Measurements from ENCODE around the gene MATN1.

The MATN1 gene

GRCh38 chr1:30706528-30706927, 16.9 kb downstream of the MATN1 start:
- no peak overlapping the region for H3K4me2 ChIP-seq
- H3K27me3 ChIP-seq (ENCODE audit: insufficient read depth, low read depth) = peaks cover 50% of the 10 kb centered on the region; the same call in 1 of the 2 replicates
- no peak for TF ChIP-seq CTCF (conservative IDR thresholded peaks at IDR 0.05; ENCODE audit: low read depth, low read length)
- no peaks in the 10 kb centered on the region for H3K36me3 ChIP-seq (ENCODE audit: insufficient read depth)
- no peaks in the 10 kb centered on the region for H3K79me2 ChIP-seq (ENCODE audit: insufficient read depth, low read depth)
- no peak overlapping the region for H3K9ac ChIP-seq
- no peak overlapping the region for H2AFZ ChIP-seq (ENCODE audit: low read depth)
- no peaks in the 10 kb centered on the region for H3K4me1 ChIP-seq (ENCODE audit: low read depth, poor library complexity, severe bottlenecking)
- H4K20me1 ChIP-seq (ENCODE audit: insufficient read depth) = no peaks in the 10 kb centered on the region
- no peak overlapping the region for H3K4me3 ChIP-seq (IDR thresholded peaks at IDR 0.05; ENCODE audit: insufficient read depth, low read depth, low read length)
- H3K27ac ChIP-seq = no peak overlapping the region

DNA sequence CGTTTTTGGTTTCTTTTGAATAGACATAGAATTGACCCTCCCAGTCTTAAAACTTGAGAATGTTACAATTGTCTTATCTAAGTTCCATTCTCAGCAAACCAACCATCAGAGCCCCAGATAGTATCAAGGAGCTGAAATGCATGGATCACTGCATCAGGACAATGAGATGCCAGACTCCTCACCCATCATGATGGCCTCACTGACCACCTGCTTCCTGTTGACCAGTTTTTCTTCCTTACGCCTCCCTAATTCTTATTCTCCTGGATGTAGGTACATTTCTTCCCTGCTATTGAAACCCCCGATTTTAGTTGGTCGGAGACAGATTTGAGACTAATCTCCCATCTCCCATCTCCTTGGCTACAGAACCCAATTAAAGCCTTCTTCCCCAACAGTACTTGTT, 17.7 kb downstream of the MATN1 start:
- TF ChIP-seq CTCF (conservative IDR thresholded peaks at IDR 0.05; ENCODE audit: low read depth, low read length) = no peak
- Histone ChIP-seq H3K4me2 (no peak overlapping the region), H3K27ac (no peak overlapping the region), H3K4me1 (ENCODE audit: low read depth, poor library complexity, severe bottlenecking) (no peaks in the 10 kb centered on the region), H3K27me3 (ENCODE audit: insufficient read depth, low read depth) (peaks cover 42% of the 10 kb centered on the region; the same call in 1 of the 2 replicates), H2AFZ (ENCODE audit: low read depth) (no peak overlapping the region), H3K79me2 (ENCODE audit: insufficient read depth, low read depth) (no peaks in the 10 kb centered on the region), H3K9ac (no peak overlapping the region), H4K20me1 (ENCODE audit: insufficient read depth) (no peaks in the 10 kb centered on the region), H3K4me3 (IDR thresholded peaks at IDR 0.05; ENCODE audit: insufficient read depth, low read depth, low read length) (no peak overlapping the region), H3K36me3 (ENCODE audit: insufficient read depth) (no peaks in the 10 kb centered on the region)

DNA sequence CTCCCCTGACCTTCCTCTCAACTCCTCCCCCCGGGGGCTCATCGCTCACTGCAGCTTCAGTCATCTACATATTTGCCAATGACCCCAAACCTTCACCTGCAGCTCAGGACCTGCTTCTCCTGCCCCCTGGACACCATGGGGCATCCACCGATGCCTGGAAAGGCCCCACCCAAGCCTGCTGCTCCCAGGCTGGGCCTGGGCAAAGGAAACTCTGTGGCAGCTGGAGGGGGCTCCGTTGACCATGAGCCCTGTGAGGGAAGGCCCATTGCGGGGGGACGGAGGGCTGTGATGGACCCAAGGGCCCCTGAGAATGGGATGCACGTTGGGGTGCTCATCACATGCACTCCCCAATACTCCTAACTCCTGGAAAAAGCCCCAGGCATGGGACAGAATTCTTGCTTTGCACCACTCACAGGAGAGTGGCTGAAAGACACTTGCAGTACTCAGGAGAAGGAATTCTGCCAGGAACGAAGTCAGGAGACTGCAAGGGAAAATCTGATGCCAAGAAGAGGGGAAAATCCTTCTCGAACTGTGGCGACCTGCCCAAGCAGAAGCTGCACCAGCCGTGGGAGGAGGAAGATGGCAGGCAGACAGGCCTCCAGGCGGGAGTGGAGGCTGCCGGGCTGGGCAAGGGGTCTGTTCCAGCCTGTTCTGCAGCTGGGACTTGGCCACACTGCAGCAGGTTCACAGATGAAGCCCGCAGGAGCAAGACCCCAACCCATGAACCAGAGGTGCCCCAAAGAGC, 18.4 kb downstream of the MATN1 start:
- Histone ChIP-seq H3K27me3 (ENCODE audit: insufficient read depth, low read depth) (peaks cover 36% of the 10 kb centered on the region; the same call in 1 of the 2 replicates), H3K27ac (no peak overlapping the region), H3K9ac (no peak overlapping the region), H2AFZ (ENCODE audit: low read depth) (no peak overlapping the region), H3K79me2 (ENCODE audit: insufficient read depth, low read depth) (no peaks in the 10 kb centered on the region), H3K4me3 (IDR thresholded peaks at IDR 0.05; ENCODE audit: insufficient read depth, low read depth, low read length) (no peak overlapping the region), H3K4me1 (ENCODE audit: low read depth, poor library complexity, severe bottlenecking) (no peaks in the 10 kb centered on the region), H4K20me1 (ENCODE audit: insufficient read depth) (no peaks in the 10 kb centered on the region), H3K36me3 (ENCODE audit: insufficient read depth) (no peaks in the 10 kb centered on the region), H3K4me2 (no peak overlapping the region)
- no peak for TF ChIP-seq CTCF (conservative IDR thresholded peaks at IDR 0.05; ENCODE audit: low read depth, low read length)

GRCh38 chr1:30704271-30704670, 19.1 kb downstream of the MATN1 start:
- H3K27ac ChIP-seq = no peak overlapping the region
- H3K27me3 ChIP-seq (ENCODE audit: insufficient read depth, low read depth) = peaks cover 33% of the 10 kb centered on the region; the same call in 1 of the 2 replicates
- no peak overlapping the region for H3K4me3 ChIP-seq (IDR thresholded peaks at IDR 0.05; ENCODE audit: insufficient read depth, low read depth, low read length)
- no peaks in the 10 kb centered on the region for H3K4me1 ChIP-seq (ENCODE audit: low read depth, poor library complexity, severe bottlenecking)
- H3K9ac ChIP-seq = no peak overlapping the region
- H3K4me2 ChIP-seq = no peak overlapping the region
- H3K79me2 ChIP-seq (ENCODE audit: insufficient read depth, low read depth) = no peaks in the 10 kb centered on the region
- no peak overlapping the region for H2AFZ ChIP-seq (ENCODE audit: low read depth)
- TF ChIP-seq CTCF (conservative IDR thresholded peaks at IDR 0.05; ENCODE audit: low read depth, low read length) = no peak
- H4K20me1 ChIP-seq (ENCODE audit: insufficient read depth) = no peaks in the 10 kb centered on the region
- no peaks in the 10 kb centered on the region for H3K36me3 ChIP-seq (ENCODE audit: insufficient read depth)

Measured in KMS-11 (cell line).